K562 (cell line): ENCODE results near the gene COQ8A. TPM values are rescaled to one million over a fixed set of nuclear protein-coding genes. Genes with fewer than 3 reads are reported as not detected.
A peak's percentile ranks its signal among the peaks of the same experiment; 100 is the strongest.

Source experiments
- ATAC-seq: fragments of 200-7000 bp; cut with Tn5 transposase; 3 replicates; pipeline ENCODE4 v1.9.1; 2020; ENCODE audit warnings: moderate library complexity
- BruUV-seq: library from RNA; stranded (reverse); fragments of 400-500 nt; replicated peaks from 2 replicates; lab custom pipeline; 2021; lab: Mats Ljungman, UMichigan
- CTCF ChIA-PET: fragments of 300-600 bp; formaldehyde crosslinking; extraction: SDS; loops from one replicate; lab custom pipeline; 2021; ENCODE audit warnings: low intra/inter-chr PET ratio; lab: Yijun Ruan, JAX
- POLR2A ChIA-PET: fragments of 300-600, 350-650 bp; sonication (Branson Sonifier 250); formaldehyde crosslinking; extraction: SDS; loops from one replicate; lab custom pipeline; 2021; ENCODE audit warnings: antibody characterized with exemption, inconsistent platforms; lab: Yijun Ruan, JAX
- DNase-seq, 4 experiments: peaks; one replicate each; pipeline versions ENCODE4 v3.0.0 to v3.0.0-alpha.2; 2011 to 2018; ENCODE audit warnings: low spot score in 3 of 4, mixed read lengths in 3 of 4; ENCODE audit errors: extremely low read depth in 1 of 4
- FAIRE-seq: peaks from 2 replicates; lab custom pipeline; 2011; peaks lifted over from hg19 to GRCh38; lab: Jason Lieb, UNC
- H2AFZ ChIP-seq: 2 replicates; pipeline ENCODE4 v1.6.0; 2011; ENCODE audit warnings: low read depth, low read length, control low read depth, inconsistent platforms
- H3K27ac ChIP-seq: fragments of 200-600 bp; 3 replicates; pipeline ENCODE4 v1.8.0; 2011; ENCODE audit warnings: low read depth, mild to moderate bottlenecking, control low read depth, inconsistent platforms, low read length, moderate library complexity, mixed read lengths; ENCODE audit errors: extremely low read depth
- H3K27me3 ChIP-seq, 2 experiments: fragments of 300-600 bp in 1 of 2; 2 replicates in 1 of 2; 3 replicates in 1 of 2; pipeline versions ENCODE4 v1.6.0 to v1.8.0; 2011; ENCODE audit warnings: inconsistent platforms in 2 of 2, low read length in 2 of 2, mild to moderate bottlenecking in 1 of 2, mixed read lengths in 1 of 2, moderate library complexity in 1 of 2; ENCODE audit not compliant: control insufficient read depth in 2 of 2, insufficient read depth in 2 of 2
- H3K36me3 ChIP-seq: fragments of 300-600 bp; 3 replicates; pipeline ENCODE4 v1.8.0; 2011; ENCODE audit warnings: mild to moderate bottlenecking, low read length, inconsistent platforms; ENCODE audit not compliant: control insufficient read depth, insufficient read depth
- H3K4me1 ChIP-seq, 2 experiments: fragments of 200-600 bp in 1 of 2; replicated peaks in 1 of 2; 2 replicates in 1 of 2; 3 replicates in 1 of 2; pipeline versions ENCODE4 v1.5.1 to v1.8.0; 2011; ENCODE audit warnings: inconsistent platforms in 2 of 2, low read length in 2 of 2, mild to moderate bottlenecking in 1 of 2, mixed read lengths in 1 of 2, moderate library complexity in 1 of 2; ENCODE audit not compliant: control insufficient read depth in 2 of 2, insufficient read depth in 2 of 2
- H3K4me2 ChIP-seq: 2 replicates; pipeline ENCODE4 v1.6.1; 2011; ENCODE audit warnings: low read length, control low read depth, inconsistent platforms, mixed read lengths; ENCODE audit not compliant: insufficient read depth
- H3K4me3 ChIP-seq: fragments of 200-600 bp; sonication (generic), shearing (Covaris generic); 2 replicates; pipeline ENCODE4 v1.5.1; 2016; ENCODE audit warnings: control low read depth, inconsistent platforms
- H3K79me2 ChIP-seq: fragments of 200-600 bp; 3 replicates; pipeline ENCODE4 v1.8.0; 2011; ENCODE audit warnings: low read length, inconsistent platforms; ENCODE audit not compliant: control insufficient read depth, insufficient read depth
- H3K9ac ChIP-seq, 2 experiments: 2 replicates each; pipeline versions ENCODE4 v1.6.0 to v1.6.1; 2011; ENCODE audit warnings: low read depth in 2 of 2, low read length in 2 of 2, control low read depth in 1 of 2, inconsistent platforms in 1 of 2, mild to moderate bottlenecking in 1 of 2, mixed read lengths in 1 of 2; ENCODE audit not compliant: insufficient read depth in 1 of 2
- H3K9me1 ChIP-seq: one replicate; pipeline ENCODE4 v1.6.0; 2011; ENCODE audit warnings: inconsistent platforms, mild to moderate bottlenecking, low read length, moderate library complexity; ENCODE audit not compliant: control insufficient read depth, insufficient read depth
- H3K9me3 ChIP-seq: replicated peaks from 2 replicates; pipeline ENCODE4 v1.5.1; 2011; ENCODE audit warnings: low read depth, low read length, inconsistent platforms; ENCODE audit not compliant: control insufficient read depth, insufficient read depth
- H4K20me1 ChIP-seq: replicated peaks from 2 replicates; pipeline ENCODE4 v1.6.1; 2011; ENCODE audit warnings: low read length, inconsistent platforms, mixed read lengths; ENCODE audit not compliant: control insufficient read depth, insufficient read depth
- JUND ChIP-seq, 2 experiments: IDR thresholded peaks; 2 replicates in 1 of 2; 3 replicates in 1 of 2; pipeline ENCODE4 v1.6.1; 2011; ENCODE audit warnings: borderline replicate concordance in 2 of 2, low read depth in 2 of 2, low read length in 2 of 2, improper control_type of control experiment in 1 of 2, missing biosample characterization in 1 of 2, missing genetic modification characterization in 1 of 2, missing genetic modification reagents in 1 of 2
- WGBS: fragments of 100-300 bp; shearing (Covaris generic); methylation state at CpG from one replicate; pipeline ENCODE4 v1.1.6; 2016; ENCODE audit warnings: low coverage, mixed read lengths; ENCODE audit not compliant: insufficient coverage; ENCODE audit errors: missing lambda C conversion rate; 5-methylcytosine and 5-hydroxymethylcytosine counted together
- in situ Hi-C: fragments of 300-500 bp; cut with MboI; formaldehyde crosslinking; loops from 4 replicates; pipeline ENCODE4 v1.15.0; 2018; ENCODE audit warnings: inconsistent platforms, mixed read lengths
- intact Hi-C: fragments of 100-400 bp; cut with micrococcal nuclease; formaldehyde crosslinking; loops from 2 replicates; pipeline ENCODE4 v1.14.2; 2022
- polyA plus RNA-seq, 8 experiments: library from polyadenylated mRNA; depleted of rRNA in 4 of 8; stranded (reverse) in 5 of 8; unstranded in 3 of 8; fragments of >200 nt; fragmentation: Nextera tagmentation in 2 of 8; fragmentation: Illumina TruSeq in 1 of 8; extraction: Ambion mirVana in 2 of 8; extraction: Trizol in 1 of 8; gene quantifications; 2 replicates each; pipeline versions ENCODE4 v1.2.1 to v1.2.3, GENCODE V29; 2011 to 2014; ENCODE audit warnings: inconsistent platforms in 1 of 8, missing spikeins in 1 of 8
- total RNA-seq, 7 experiments: library from RNA; depleted of rRNA in 6 of 7; stranded (reverse); fragments of >200 nt in 6 of 7; fragmentation: Illumina TruSeq in 2 of 7; extraction: Trizol in 2 of 7; gene quantifications; 2 replicates each; pipeline versions ENCODE4 v1.2.1 to v1.2.3, GENCODE V29; 2011 to 2021; ENCODE audit warnings: low replicate concordance in 1 of 7
- TF ChIP-seq, protein P1 (sequence below), 2 experiments: IDR thresholded peaks in 1 of 2; conservative IDR thresholded peaks in 1 of 2; 2 replicates each; pipeline ENCODE4 v1.6.1; 2016; ENCODE audit warnings: low read depth in 2 of 2, mild to moderate bottlenecking in 1 of 2, missing compliant biosample characterization in 1 of 2, missing genetic modification characterization in 1 of 2, moderate library complexity in 1 of 2

COQ8A gene
- total and polyA plus RNA-seq, 9 of the 15 experiments (the other 6 are each of a cell fraction or from before 2014, with no cell fraction given) = 2.6 to 54.3 (median 32.4) TPM

DNA sequence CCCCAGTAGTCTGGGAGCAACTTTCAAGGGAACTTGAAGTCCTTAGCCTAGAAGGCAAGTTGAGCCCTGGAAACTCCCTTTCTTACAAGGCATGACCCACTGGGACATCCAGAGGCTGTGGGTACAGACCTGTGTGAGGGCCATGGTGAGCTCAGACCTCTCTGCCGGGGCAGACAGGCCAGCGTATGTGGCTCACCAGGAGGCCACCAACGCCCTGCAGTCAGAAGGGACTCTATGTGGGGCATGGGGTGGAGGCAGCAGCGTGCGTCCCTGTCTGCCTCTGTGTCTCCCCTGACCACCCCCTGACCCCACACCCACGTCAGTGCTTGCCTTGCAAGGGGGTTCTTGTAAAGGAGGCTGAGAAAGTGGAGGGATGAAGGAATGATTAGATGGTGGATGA is 10.8 kb downstream of the COQ8A start:
- DNase-seq (no peak), ATAC-seq (peak; percentile 11; the same call in 2 of the 3 replicates), FAIRE-seq (no peak)
- no TSS peak for BruUV-seq
- peaks cover 10% of the 10 kb centered on the region for H4K20me1 ChIP-seq
- 40% methylated on average over 4 of the region's 6 CpGs for WGBS
- in situ Hi-C loops = no loop called here
- no peaks in the 10 kb centered on the region for H3K9me1 ChIP-seq
- peaks cover 16% of the 10 kb centered on the region for H3K79me2 ChIP-seq
- TF ChIP-seq JUND (IDR thresholded peaks at IDR 0.05; ENCODE audit: borderline replicate concordance, low read depth, low read length) (no peak), JUND (tag; IDR thresholded peaks at IDR 0.05; ENCODE audit: borderline replicate concordance, low read depth, low read length) (no peak)
- TF ChIP-seq, protein P1, sequence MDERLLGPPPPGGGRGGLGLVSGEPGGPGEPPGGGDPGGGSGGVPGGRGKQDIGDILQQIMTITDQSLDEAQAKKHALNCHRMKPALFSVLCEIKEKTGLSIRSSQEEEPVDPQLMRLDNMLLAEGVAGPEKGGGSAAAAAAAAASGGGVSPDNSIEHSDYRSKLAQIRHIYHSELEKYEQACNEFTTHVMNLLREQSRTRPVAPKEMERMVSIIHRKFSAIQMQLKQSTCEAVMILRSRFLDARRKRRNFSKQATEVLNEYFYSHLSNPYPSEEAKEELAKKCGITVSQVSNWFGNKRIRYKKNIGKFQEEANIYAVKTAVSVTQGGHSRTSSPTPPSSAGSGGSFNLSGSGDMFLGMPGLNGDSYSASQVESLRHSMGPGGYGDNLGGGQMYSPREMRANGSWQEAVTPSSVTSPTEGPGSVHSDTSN (CRISPR knock-in tag; IDR thresholded peaks at IDR 0.05; ENCODE audit: low read depth) = no peak
- TF ChIP-seq, protein P1 (tag; conservative IDR thresholded peaks at IDR 0.05; ENCODE audit: low read depth) = no peak
- TF ChIP-seq, all 486 proteins: peak for 0
- intact Hi-C loops = no loop called here
- Histone ChIP-seq H3K4me3 (no peak overlapping the region), H3K9ac (0 out of 4 replicates have a peak overlapping the region, but pooled peaks of 1 of the 2 experiments have one; percentile 49), H3K4me1 (peaks cover 0 to 4% of the 10 kb centered on the region in 2 experiments; a peak in 2 of 5 replicates), H3K4me2 (no peak overlapping the region), H3K9me3 (no peaks in the 10 kb centered on the region), H3K36me3 (no peaks in the 10 kb centered on the region), H3K27me3 (no peaks in the 10 kb centered on the region), H3K27ac (no peak overlapping the region), H2AFZ (no peak overlapping the region)
- POLR2A ChIA-PET = interaction anchor here (0.8 to 3.3 kb wide), 4 partner anchors 8 to 38 kb away, joined by 3 to 14 read pairs (median 8); partner anchors contain the start of gene COQ8A
- CTCF ChIA-PET = no interaction called here
